DND-41 (cell line): ENCODE results near the gene ZNF32.

ENCODE experiments used
- ATAC-seq: fragments of 200-7000 bp; cut with Tn5 transposase; 3 replicates; pipeline ENCODE4 v1.9.1; 2021; ENCODE audit warnings: low read depth; ENCODE audit not compliant: insufficient read depth
- DNase-seq: peaks from one replicate; pipeline ENCODE4 v3.0.0-alpha.2; 2020
- H2AFZ ChIP-seq: 2 replicates; pipeline ENCODE4 v1.6.0; 2012; ENCODE audit warnings: low read depth, low read length
- H3K27ac ChIP-seq: 2 replicates; pipeline ENCODE4 v1.5.1; 2012; ENCODE audit warnings: low read length, inconsistent platforms
- H3K27me3 ChIP-seq: fragments of 200-600 bp; sonication (generic); 2 replicates; pipeline ENCODE4 v1.6.0; 2012; ENCODE audit warnings: low read length, mild to moderate bottlenecking, inconsistent platforms; ENCODE audit not compliant: insufficient read depth, poor library complexity
- H3K36me3 ChIP-seq: 2 replicates; pipeline ENCODE4 v1.5.1; 2012; ENCODE audit warnings: low read length, inconsistent platforms; ENCODE audit not compliant: insufficient read depth
- H3K4me1 ChIP-seq: 2 replicates; pipeline ENCODE4 v1.5.1; 2012; ENCODE audit warnings: mild to moderate bottlenecking, low read length; ENCODE audit not compliant: insufficient read depth
- H3K4me2 ChIP-seq: 2 replicates; pipeline ENCODE4 v1.6.0; 2012; ENCODE audit warnings: mild to moderate bottlenecking, moderate library complexity, low read length, inconsistent platforms; ENCODE audit not compliant: insufficient read depth
- H3K4me3 ChIP-seq, 2 experiments: fragments of 200-600 bp in 1 of 2; shearing (Covaris generic) in 1 of 2; 2 replicates each; pipeline ENCODE4 v1.5.1; 2012 to 2016; ENCODE audit warnings: inconsistent platforms in 2 of 2, low read length in 2 of 2, mild to moderate bottlenecking in 2 of 2, low read depth in 1 of 2, moderate library complexity in 1 of 2
- H3K79me2 ChIP-seq: 2 replicates; pipeline ENCODE4 v1.6.0; 2012; ENCODE audit warnings: low read length, inconsistent platforms; ENCODE audit not compliant: insufficient read depth
- H3K9ac ChIP-seq: 2 replicates; pipeline ENCODE4 v1.6.0; 2012; ENCODE audit warnings: low read depth, mild to moderate bottlenecking, inconsistent platforms, low read length, moderate library complexity
- H3K9me3 ChIP-seq: 2 replicates; pipeline ENCODE4 v1.5.1; 2012; ENCODE audit warnings: low read length, moderate library complexity, mild to moderate bottlenecking, inconsistent platforms; ENCODE audit not compliant: insufficient read depth, severe bottlenecking
- H4K20me1 ChIP-seq: 2 replicates; pipeline ENCODE4 v1.6.0; 2012; ENCODE audit warnings: low read length; ENCODE audit not compliant: insufficient read depth
- CTCF ChIP-seq: IDR thresholded peaks from 2 replicates; pipeline ENCODE4 v1.5.1; 2012; ENCODE audit warnings: borderline replicate concordance, low read length, moderate library complexity, mild to moderate bottlenecking; ENCODE audit not compliant: poor library complexity, severe bottlenecking; ENCODE audit errors: extremely low read depth
- EZH2 ChIP-seq: IDR thresholded peaks from 3 replicates; pipeline ENCODE4 v1.6.1; 2012; ENCODE audit warnings: borderline replicate concordance, low read depth, mild to moderate bottlenecking, moderate library complexity, low read length, inconsistent platforms; ENCODE audit not compliant: severe bottlenecking

The ZNF32 gene

GRCh38 chr10:43682956-43683355, 34.3 kb upstream of the ZNF32 start:
- Histone ChIP-seq H3K4me1 (no peaks in the 10 kb centered on the region), H2AFZ (no peak overlapping the region), H3K9ac (no peak overlapping the region), H4K20me1 (no peaks in the 10 kb centered on the region), H3K9me3 (no peaks in the 10 kb centered on the region), H3K4me2 (no peak overlapping the region), H3K27ac (no peak overlapping the region), H3K79me2 (no peaks in the 10 kb centered on the region), H3K4me3 (no peak overlapping the region), H3K36me3 (no peaks in the 10 kb centered on the region), H3K27me3 (peaks cover 5% of the 10 kb centered on the region)
- TF ChIP-seq CTCF (no peak), EZH2 (no peak)
- ATAC-seq (no peak), DNase-seq (no peak)

GRCh38 chr10:43681721-43682120, 33.0 kb upstream of the ZNF32 start:
- Histone ChIP-seq H3K4me3 (no peak overlapping the region), H2AFZ (no peak overlapping the region), H3K9me3 (no peaks in the 10 kb centered on the region), H3K79me2 (no peaks in the 10 kb centered on the region), H3K27me3 (peaks cover 5% of the 10 kb centered on the region), H3K27ac (no peak overlapping the region), H3K4me2 (no peak overlapping the region), H4K20me1 (no peaks in the 10 kb centered on the region), H3K4me1 (no peaks in the 10 kb centered on the region), H3K9ac (no peak overlapping the region), H3K36me3 (no peaks in the 10 kb centered on the region)
- no peak for TF ChIP-seq EZH2
- no peak for TF ChIP-seq CTCF
- ATAC-seq (no peak), DNase-seq (no peak)

GRCh38 chr10:43681220-43681619, 32.5 kb upstream of the ZNF32 start:
- H3K4me3 ChIP-seq: no peak overlapping the region
- ATAC-seq (no peak), DNase-seq (no peak)
- no peaks in the 10 kb centered on the region for H3K4me1 ChIP-seq
- H3K27ac ChIP-seq: no peak overlapping the region
- no peaks in the 10 kb centered on the region for H3K9me3 ChIP-seq
- peaks cover 5% of the 10 kb centered on the region for H3K27me3 ChIP-seq
- no peaks in the 10 kb centered on the region for H4K20me1 ChIP-seq
- no peaks in the 10 kb centered on the region for H3K79me2 ChIP-seq
- no peak for TF ChIP-seq CTCF
- TF ChIP-seq EZH2: no peak
- H3K4me2 ChIP-seq: no peak overlapping the region
- H2AFZ ChIP-seq: no peak overlapping the region
- H3K9ac ChIP-seq: no peak overlapping the region
- no peaks in the 10 kb centered on the region for H3K36me3 ChIP-seq

DNA sequence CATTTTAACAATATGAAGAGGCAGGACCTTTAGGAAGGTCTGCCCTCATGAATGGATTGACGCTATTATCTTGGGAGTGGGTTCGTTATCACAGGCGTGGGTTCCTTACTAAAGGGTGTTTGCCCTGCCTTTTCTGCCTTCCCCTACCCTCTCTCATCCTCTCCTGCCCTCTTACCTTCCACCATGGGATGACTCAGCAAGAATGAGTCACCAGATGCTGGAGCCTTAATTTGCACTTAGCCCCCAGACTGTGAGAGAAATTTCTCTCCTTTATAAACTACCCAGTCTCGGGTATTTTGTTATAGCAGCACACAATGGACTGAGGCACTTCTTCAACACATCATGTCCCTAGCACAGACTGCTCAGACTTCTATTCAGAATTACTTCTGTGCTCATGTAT, 31.4 kb upstream of the ZNF32 start:
- H3K4me1 ChIP-seq: no peaks in the 10 kb centered on the region
- no peaks in the 10 kb centered on the region for H3K79me2 ChIP-seq
- H3K4me2 ChIP-seq: no peak overlapping the region
- TF ChIP-seq CTCF: no peak
- TF ChIP-seq EZH2: no peak
- no peaks in the 10 kb centered on the region for H4K20me1 ChIP-seq
- peaks cover 5% of the 10 kb centered on the region for H3K27me3 ChIP-seq
- no peak overlapping the region for H2AFZ ChIP-seq
- no peak overlapping the region for H3K9ac ChIP-seq
- no peaks in the 10 kb centered on the region for H3K36me3 ChIP-seq
- ATAC-seq (0 out of 3 replicates have a peak, but pooled peaks have one; percentile 39), DNase-seq (no peak)
- H3K27ac ChIP-seq: no peak overlapping the region
- H3K4me3 ChIP-seq: no peak overlapping the region
- no peaks in the 10 kb centered on the region for H3K9me3 ChIP-seq
